ENCODE measurements around the gene ASPDH.

The ASPDH gene

GRCh38 chr19:50510700-50511068 is 3.0 kb downstream of the ASPDH start:
- H3K27me3 ChIP-seq (ENCODE audit: low read depth, low read length): no peaks in the 10 kb centered on the region
- H3K27ac ChIP-seq (ENCODE audit: low read length): peak overlapping the region; percentile 61
- no peaks in the 10 kb centered on the region for H3K9me3 ChIP-seq (ENCODE audit: insufficient read depth, low read length)
- no peaks in the 10 kb centered on the region for H4K20me1 ChIP-seq (ENCODE audit: insufficient read depth, low read length)
- H2AFZ ChIP-seq (ENCODE audit: low read depth, low read length): peak overlapping the region; percentile 35; the same call in 1 of the 2 replicates
- TF ChIP-seq CTCF (IDR thresholded peaks at IDR 0.05; ENCODE audit: low read depth, low read length) (no peak), EZH2phosphoT487 (IDR thresholded peaks at IDR 0.05; ENCODE audit: low read depth) (no peak)
- H3K36me3 ChIP-seq (replicated peaks; ENCODE audit: low read depth, low read length): no peaks in the 10 kb centered on the region
- H3K4me3 ChIP-seq (ENCODE audit: low read length): peak overlapping the region; percentile 93
- H3K4me2 ChIP-seq (ENCODE audit: low read length): peak overlapping the region; percentile 79
- peak overlapping the region; percentile 83 for H3K9ac ChIP-seq (ENCODE audit: low read length)
- no peaks in the 10 kb centered on the region; the same call in 1 of the 2 replicates for H3K79me2 ChIP-seq (ENCODE audit: low read length)
- H3K4me1 ChIP-seq (ENCODE audit: low read length): peaks cover 10% of the 10 kb centered on the region

GRCh38 chr19:50510121-50510670 is 3.5 kb downstream of the ASPDH start:
- no peaks in the 10 kb centered on the region for H3K9me3 ChIP-seq (ENCODE audit: insufficient read depth, low read length)
- H3K4me3 ChIP-seq (ENCODE audit: low read length): peak overlapping the region; percentile 93
- no peaks in the 10 kb centered on the region for H4K20me1 ChIP-seq (ENCODE audit: insufficient read depth, low read length)
- H2AFZ ChIP-seq (ENCODE audit: low read depth, low read length): no peak overlapping the region
- H3K27ac ChIP-seq (ENCODE audit: low read length): no peak overlapping the region
- H3K4me2 ChIP-seq (ENCODE audit: low read length): peak overlapping the region; percentile 79
- no peaks in the 10 kb centered on the region for H3K36me3 ChIP-seq (replicated peaks; ENCODE audit: low read depth, low read length)
- peak overlapping the region; percentile 83 for H3K9ac ChIP-seq (ENCODE audit: low read length)
- H3K79me2 ChIP-seq (ENCODE audit: low read length): no peaks in the 10 kb centered on the region; the same call in 1 of the 2 replicates
- no peak for TF ChIP-seq EZH2phosphoT487 (IDR thresholded peaks at IDR 0.05; ENCODE audit: low read depth)
- TF ChIP-seq CTCF (IDR thresholded peaks at IDR 0.05; ENCODE audit: low read depth, low read length): no peak
- no peaks in the 10 kb centered on the region for H3K27me3 ChIP-seq (ENCODE audit: low read depth, low read length)
- peaks cover 10% of the 10 kb centered on the region for H3K4me1 ChIP-seq (ENCODE audit: low read length)

DNA sequence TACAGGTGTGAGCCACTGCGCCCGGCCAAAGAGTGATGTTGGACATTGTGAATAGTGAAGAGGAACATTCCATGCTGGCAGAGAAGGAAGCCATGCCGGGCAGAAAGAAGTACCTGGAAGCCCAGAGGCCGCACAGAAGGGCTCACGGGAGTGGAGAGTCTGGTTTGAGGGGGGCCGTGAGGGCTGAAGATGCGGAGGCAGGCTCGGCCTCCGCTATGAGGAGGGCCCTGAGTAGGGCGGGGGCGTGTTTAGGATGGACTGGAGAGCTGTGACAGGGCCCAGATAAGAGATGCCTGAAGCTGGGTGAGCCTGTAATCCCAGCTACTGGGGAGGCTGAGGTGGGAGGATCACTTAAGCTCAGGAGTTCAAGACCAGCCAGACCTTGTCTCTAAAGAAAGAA is 4.3 kb downstream of the ASPDH start:
- Histone ChIP-seq H3K27me3 (ENCODE audit: low read depth, low read length) (no peaks in the 10 kb centered on the region), H3K36me3 (replicated peaks; ENCODE audit: low read depth, low read length) (no peaks in the 10 kb centered on the region), H3K4me3 (ENCODE audit: low read length) (no peak overlapping the region), H3K9me3 (ENCODE audit: insufficient read depth, low read length) (no peaks in the 10 kb centered on the region), H2AFZ (ENCODE audit: low read depth, low read length) (no peak overlapping the region), H3K9ac (ENCODE audit: low read length) (no peak overlapping the region), H3K79me2 (ENCODE audit: low read length) (no peaks in the 10 kb centered on the region; the same call in 1 of the 2 replicates), H3K27ac (ENCODE audit: low read length) (no peak overlapping the region), H4K20me1 (ENCODE audit: insufficient read depth, low read length) (no peaks in the 10 kb centered on the region), H3K4me2 (ENCODE audit: low read length) (no peak overlapping the region), H3K4me1 (ENCODE audit: low read length) (peaks cover 10% of the 10 kb centered on the region)
- TF ChIP-seq CTCF (IDR thresholded peaks at IDR 0.05; ENCODE audit: low read depth, low read length) (no peak), EZH2phosphoT487 (IDR thresholded peaks at IDR 0.05; ENCODE audit: low read depth) (no peak)

DNA sequence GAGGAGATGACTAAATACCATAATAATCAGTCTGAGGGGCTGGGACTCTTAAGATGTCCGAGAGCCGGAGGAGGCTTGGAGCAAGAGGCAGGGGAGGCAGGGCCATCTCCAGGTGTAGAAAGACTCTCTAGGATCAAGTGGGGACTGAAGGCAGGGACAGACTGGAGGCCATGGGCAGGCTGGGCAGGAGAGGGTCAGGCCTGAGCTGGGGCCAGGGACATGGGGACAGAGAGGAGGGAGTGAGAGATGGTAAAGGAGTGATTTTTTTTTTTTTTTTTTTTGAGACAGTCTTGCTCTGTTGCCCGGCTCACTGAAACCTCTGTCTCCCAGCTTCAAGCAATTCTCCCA is 4.9 kb downstream of the ASPDH start:
- H3K4me3 ChIP-seq (ENCODE audit: low read length): no peak overlapping the region
- no peaks in the 10 kb centered on the region for H3K9me3 ChIP-seq (ENCODE audit: insufficient read depth, low read length)
- H3K4me1 ChIP-seq (ENCODE audit: low read length): peaks cover 10% of the 10 kb centered on the region
- H3K27ac ChIP-seq (ENCODE audit: low read length): no peak overlapping the region
- TF ChIP-seq EZH2phosphoT487 (IDR thresholded peaks at IDR 0.05; ENCODE audit: low read depth) (no peak), CTCF (IDR thresholded peaks at IDR 0.05; ENCODE audit: low read depth, low read length) (no peak)
- no peaks in the 10 kb centered on the region; the same call in 1 of the 2 replicates for H3K79me2 ChIP-seq (ENCODE audit: low read length)
- H3K4me2 ChIP-seq (ENCODE audit: low read length): no peak overlapping the region
- H3K36me3 ChIP-seq (replicated peaks; ENCODE audit: low read depth, low read length): no peaks in the 10 kb centered on the region
- H3K9ac ChIP-seq (ENCODE audit: low read length): no peak overlapping the region
- no peaks in the 10 kb centered on the region for H4K20me1 ChIP-seq (ENCODE audit: insufficient read depth, low read length)
- H2AFZ ChIP-seq (ENCODE audit: low read depth, low read length): no peak overlapping the region
- H3K27me3 ChIP-seq (ENCODE audit: low read depth, low read length): no peaks in the 10 kb centered on the region

All from OCI-LY3 (cell line).